Activated naive CD4-positive, alpha-beta T cell treated with Interleukin-2 at 50 U/mL for 16 hours (primary cell): ENCODE results near the gene ANK2.
"Not testable (repeated sequence)": the region's sequence is repeated elsewhere in the genome, so short reads cannot be mapped to it uniquely, and the experiment has no call there.

ENCODE experiments used
- DNase-seq: peaks from one replicate; pipeline ENCODE4 v3.0.0-alpha.2; 2020

The ANK2 gene

DNA sequence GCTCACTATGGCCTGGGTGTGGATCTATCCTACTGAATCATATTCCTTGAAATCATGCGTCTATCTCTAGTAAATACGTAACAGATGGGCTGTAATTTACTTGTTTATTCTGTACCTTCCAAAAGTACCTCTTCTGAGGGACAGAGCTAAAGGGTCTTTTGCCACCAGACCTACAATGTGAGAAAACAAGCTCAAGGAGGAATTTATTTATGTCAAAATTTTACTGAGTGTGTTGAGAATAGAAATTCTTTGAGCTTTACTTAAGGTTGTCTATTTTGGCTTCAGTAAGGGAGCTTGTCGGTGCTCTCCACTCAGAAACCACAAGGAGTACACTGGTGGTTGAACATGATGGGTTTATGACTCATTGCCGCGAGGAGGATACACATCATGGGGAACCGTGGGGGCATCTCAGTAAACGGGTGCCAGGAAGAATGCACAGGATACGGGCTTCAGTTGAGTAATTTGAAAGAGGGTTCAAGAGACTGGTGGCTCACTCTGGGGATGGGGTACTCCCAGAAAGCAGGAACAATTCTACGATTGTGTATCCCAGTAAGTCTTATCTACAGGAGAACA, 3.0 kb downstream of the ANK2 start:
- DNase-seq = no peak

DNA sequence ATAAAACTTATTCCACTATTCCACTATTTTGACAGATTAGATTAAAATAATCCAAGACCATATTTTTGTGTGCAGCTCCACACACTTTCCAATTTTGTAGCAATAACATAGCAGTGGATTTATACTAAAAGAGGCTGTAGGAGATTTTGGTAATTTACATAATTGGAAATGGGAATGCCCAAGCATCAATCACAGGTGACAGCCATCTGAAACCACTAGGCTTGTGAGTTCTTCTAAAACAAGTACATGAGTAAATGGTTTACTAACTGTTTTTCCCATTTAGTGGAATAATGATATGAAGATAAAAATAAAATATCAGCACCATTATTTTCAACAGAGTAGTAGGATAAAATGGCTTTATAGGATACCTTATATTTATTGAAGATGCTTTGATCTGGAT, 4.4 kb downstream of the ANK2 start:
- DNase-seq = no peak

DNA sequence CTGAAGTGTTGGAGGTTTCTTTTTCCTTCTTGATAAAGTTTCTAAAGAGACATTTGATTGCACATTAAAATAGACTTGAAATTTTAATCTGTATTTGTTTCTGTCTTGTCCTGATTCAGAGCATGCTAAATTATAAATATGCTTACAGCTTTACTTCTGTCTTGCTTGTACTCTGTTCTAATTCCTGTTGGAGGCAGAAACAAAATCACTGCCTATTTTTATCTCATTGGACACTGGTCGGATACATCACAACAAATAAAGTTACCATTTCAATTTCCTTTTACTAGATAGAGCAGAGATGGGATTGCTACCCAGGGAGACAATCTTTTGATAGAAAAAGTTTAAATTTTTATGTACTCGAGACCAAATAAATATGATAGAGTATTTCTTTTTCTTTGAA, 6.9 kb downstream of the ANK2 start:
- DNase-seq = no peak

DNA sequence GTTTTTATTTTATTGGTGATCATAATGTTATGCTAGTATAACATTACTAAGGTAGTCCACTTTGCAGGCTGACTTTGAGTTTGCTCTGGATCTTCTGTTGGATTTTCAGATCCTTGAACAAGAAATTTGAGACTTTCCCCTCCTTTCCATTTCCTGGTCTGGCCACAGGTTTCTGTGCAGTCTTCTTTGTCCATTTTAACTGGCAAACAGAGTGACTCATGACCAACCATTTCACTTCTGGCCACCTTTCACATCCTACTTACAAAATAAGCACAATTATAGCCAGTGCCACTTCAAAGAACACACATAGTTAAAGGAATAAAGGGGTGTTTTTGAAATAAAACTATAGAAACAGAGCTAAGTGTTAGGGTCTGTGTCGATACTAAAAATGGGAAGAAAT, 8.4 kb downstream of the ANK2 start:
- no peak for DNase-seq

DNA sequence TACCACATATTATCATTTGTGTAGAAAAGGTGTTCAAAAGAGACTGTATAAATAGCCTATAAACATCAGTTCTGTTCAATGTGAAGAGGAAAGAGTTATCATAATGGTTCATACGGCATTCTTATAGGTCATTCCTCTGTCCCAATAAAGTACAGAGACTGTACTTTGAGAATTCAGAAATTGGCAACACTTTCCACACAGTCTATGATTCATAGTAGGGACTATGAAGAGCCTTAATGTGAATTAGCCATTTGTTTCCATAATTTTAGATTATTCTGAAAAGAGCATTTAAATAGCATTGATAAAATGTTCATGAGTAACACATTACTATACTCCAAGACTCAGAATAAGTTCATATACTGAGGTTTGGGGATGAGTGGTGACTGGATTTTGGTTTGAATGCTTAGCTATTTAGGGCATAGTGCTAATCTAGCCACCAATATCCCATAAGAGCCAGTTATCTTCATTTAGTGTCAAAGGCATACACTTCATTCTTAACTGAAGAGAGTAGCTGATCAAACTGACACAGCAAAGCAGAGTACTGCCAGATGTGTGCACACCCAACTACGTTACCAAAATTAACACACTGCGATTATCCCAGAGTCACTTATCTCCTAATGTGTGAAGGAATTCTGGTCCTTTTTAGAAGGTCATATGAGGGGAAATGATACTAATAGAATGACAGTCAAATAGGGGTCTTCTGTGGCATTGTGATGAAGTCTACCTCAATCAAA, 10.2 kb downstream of the ANK2 start:
- DNase-seq = no peak

DNA sequence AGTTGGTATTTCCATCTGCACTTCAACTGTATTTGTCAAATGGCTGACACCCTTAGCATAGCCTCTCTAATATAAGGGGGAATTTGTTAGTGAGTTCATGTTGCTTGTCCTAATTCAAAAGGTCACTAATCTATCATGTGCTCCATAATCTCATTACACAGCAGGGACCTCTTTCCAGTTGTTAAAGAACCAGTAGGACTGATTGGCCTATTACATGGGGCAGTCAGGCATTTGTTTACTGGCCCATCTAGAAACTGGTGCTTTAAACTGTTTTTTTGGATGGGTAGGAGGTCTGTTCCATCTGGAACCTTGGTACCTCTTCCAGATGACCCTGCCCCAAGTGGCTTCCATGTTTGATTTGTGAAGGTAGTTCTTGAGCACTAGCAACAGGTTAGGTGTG, 11.4 kb downstream of the ANK2 start:
- no peak for DNase-seq

DNA sequence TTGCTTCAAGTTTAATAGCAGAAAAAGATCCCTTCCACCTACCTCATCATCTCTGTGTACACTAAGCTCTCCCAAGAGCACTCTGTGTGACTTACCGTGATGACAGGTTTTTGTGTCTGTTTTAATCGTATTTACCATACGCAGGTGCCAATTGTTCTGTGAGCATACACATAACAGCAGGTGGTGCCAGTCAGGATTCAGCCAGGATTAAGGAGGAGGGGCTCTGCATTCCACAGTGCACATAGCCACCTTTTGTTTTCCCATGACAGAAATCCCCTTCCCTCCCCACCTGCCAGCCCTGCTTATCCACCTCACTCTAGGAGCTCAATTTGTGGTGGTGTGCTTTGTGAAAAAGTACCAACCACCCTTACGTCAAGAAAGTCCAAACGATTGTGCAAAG, 14.8 kb downstream of the ANK2 start:
- no peak for DNase-seq

DNA sequence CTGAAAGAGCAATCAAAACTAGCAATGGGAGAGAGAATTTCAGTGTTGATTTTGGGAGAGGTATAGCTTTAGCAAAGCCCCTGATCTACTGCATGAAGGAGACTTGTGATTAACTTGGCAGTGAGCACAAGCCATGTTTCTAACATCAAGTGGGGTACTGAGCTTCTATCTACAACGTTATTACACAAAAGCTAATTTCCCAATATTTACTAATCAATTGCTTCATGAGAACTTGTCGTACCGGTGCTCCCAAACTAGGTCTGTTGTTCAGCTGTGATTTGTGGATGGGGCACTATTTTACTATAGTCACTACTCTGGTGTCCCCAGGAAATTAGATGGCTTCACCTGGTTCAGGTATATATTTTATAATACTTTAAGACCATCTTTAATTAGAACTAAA, 16.2 kb downstream of the ANK2 start:
- no peak for DNase-seq

DNA sequence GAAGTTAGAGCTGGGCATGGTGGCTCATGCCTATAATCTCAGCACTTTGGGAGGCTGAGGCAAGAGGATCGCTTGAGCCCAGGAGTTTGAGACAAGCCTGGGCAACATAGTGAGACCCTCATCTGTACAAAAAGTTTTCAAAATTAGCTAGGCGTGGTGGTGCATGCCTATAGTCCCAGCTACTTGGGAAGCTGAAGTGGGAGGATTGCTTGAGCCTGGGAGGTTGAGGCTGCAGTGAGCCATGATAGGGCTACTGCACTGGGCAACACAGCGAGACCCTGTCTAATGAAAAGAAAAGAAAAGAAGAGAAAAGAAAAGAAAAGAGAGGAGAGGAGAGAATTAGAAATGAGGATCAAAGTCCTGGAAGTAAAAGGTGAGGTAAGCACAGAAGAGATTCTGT, 19.3 kb downstream of the ANK2 start:
- DNase-seq = not testable (repeated sequence)

DNA sequence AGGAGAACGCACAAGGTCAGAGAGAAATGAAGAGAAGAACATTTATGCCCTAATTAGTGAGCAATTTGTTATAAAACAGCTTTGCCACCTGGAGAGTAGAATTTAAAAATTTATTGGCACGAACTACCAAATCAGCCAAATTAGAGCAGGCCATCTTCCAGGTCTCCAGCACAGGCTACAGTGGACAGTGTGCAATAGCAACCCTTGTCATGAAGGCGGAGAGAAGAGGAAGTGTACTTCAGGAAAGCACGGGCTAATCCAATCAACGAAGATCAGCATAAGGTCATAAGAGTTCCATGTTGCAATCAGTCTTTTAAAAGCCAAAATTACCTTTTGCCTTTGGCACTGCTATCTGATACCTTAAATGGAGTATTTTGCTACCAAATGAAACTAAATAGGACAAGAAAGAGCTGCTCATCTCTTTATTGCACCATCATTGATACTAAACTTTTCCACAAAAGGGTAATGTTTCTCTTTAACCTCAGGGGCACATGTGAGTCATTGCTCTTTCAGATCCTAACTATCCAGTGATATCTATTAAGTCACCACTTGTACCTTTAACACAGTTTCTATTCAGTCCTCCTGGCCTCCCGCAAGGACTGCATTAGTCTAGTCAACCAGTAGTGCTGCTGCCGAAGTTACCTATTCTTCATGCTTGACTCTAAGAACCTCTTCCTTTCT, 19.9 kb downstream of the ANK2 start:
- no peak for DNase-seq

DNA sequence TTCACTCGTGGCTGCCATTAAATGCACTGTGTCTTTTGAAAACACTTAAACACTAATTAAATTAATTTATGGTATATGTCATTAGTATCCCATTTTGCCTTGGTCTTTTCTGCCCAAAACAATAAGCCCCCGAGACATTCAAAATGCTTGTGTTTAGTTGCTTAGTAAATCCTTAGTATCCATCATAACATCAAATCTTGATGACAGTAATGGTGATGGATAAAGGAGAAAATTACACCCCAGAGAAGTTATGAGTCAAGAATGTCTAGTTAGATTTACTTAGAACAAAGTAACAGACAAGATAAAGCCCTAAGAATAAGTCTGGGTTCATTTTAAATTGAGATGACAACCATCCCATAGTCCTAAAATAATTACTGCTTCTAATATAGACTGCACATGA, 21.3 kb downstream of the ANK2 start:
- DNase-seq = no peak

DNA sequence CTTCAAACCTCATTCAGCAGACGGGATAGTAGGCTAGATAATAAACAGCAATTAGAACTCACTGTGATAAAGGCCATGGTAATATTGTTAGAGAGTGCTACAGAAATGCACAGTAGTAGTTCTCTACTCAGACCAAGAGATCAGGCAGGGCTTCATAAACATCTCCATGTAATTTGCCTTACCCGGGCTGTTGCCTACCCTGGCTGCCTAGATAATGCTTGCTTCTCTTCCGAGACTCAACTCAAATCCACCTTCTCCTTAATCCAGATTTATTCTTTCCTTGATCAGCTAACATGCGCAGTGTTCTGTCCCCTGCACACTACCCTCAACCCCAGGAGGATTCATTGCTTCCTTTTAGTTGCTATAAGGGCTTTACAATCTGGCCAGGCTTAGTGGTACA, 21.8 kb downstream of the ANK2 start:
- no peak for DNase-seq

DNA sequence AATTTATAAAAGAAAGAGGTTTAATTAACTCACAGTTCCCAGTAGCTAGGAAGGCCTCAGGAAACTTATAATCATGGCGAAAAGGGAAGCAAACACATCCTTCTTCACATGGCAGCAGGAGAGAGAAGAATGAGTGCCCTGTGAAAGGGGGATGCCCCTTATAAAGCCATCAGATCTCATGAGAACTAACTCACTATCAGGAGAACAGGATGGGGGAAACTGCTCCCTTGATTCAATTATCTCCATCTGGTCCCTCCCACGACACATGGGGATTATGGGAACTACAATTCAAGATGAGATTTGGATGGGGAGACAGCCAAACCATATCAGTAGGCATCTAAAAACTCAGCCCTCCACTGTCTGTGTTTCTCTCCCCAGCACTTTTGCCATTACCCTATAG, 22.4 kb downstream of the ANK2 start:
- DNase-seq = no peak

DNA sequence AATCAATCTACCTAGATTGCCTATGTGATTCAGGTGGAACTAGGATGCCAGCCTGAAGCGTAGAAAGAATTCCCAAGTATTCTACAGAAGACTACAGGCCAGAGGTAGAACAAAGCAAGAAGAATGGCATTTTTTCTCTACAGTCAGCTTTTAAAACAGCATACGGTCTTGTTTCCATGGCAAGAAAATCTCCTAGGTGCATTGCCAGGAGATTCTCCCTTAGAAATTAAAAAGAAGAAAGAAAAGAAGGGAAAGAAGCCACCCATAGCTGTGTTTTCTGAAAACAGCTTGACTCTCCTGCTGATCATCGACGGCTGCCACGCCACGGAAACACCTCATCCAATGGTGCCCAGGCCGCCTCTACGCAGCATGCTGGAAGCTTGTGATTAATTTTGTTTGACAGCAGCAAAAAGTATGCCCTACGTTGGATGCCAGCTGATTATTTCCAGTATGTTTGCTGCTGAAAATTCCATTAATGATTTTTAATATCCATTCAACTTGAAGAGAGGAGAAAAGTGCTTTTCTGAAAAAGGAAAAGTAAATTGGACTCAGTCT, 24.1 kb downstream of the ANK2 start:
- DNase-seq = no peak

DNA sequence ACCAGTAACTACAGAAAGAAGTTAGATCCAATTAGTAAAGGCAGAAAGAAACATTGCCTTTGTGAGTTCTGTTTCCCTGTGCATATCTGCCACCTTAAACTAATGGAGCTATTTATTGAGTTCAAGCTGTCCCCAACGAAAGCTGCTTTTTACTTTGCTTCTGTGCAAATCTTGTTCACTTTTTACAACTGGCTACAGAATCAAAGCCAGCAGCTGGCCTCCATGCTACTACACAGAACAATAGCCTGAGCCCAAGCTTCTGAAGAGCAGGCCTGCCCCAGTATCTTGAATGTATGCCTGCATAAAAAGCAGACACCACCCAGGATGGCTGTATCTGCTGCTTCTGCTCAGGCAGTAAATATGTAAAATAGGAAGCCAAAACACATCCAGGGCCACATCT, 28.1 kb downstream of the ANK2 start:
- DNase-seq = no peak

DNA sequence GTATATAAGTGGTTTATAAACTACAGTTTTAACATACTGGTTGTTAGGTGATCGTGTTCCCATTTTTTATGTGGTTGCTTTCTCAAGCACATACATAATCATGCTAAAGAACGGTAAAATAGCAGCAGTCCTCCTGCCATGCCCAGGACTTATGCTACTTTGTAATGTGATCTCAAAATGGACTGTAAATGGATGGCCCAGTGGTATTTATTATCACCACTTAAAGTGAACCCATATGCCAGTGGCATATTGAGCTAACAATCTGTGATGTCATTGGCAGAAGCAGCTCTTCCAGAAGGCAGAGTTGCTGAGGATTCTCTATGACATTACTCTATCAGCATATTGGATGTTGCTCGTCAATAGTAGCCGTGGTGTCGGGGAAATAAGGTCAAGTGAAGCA, 28.6 kb downstream of the ANK2 start:
- DNase-seq = no peak

DNA sequence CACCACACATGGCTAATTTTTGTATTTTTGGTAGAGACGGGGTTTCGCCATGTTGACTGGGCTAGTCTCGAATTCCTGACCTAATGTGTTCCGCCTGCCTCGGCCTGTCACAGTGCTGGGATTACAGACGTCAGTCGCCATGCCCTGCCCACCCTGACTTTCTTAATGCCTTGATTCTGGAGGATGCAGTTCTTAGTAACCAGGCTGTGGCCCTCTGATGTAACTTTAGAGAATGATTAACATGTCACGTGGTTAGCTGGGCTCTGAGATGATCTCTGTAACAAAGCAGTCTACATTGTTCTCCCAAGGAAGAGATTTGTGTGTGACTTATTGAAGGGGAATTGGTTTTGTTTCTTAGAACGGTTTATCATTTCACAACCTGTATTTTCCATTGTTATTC, 30.6 kb downstream of the ANK2 start:
- DNase-seq = no peak

DNA sequence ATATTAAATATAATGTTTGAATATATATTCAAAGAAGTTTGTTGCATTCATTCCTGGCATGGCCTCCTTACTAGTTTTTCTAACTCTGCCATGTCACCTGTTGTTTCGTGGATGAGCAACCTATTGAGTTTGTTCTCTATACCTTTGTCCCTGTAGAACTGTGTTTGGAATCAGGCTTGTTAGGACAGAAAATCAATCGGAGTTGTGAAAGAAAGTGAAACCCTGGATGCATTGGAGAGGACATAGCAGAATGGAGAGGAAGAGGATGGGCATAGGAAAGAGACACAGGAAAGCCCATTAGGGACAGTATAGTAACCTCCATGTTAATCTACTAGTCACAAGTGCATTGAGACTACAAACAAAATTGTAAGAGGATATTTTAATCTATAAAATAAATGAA, 31.2 kb downstream of the ANK2 start:
- DNase-seq = no peak

DNA sequence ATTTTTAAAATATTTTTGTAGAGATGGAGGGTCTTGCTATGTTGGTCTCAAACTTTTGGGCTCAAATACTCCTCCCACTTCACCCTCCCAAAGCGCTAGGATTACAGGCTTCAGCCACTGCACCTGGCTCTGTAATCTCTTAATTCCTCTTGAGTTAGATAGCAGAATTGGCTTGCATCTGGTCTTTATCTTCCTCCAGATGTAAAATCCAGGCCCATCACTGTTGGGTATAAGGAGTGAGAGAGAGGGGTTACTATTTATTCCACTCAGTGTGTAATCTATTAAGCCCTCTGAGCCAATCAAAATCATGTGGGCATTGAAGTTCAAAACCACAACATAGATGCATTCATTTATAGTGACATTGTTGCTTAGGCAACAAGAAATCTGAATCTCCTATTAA, 33.9 kb downstream of the ANK2 start:
- no peak for DNase-seq

DNA sequence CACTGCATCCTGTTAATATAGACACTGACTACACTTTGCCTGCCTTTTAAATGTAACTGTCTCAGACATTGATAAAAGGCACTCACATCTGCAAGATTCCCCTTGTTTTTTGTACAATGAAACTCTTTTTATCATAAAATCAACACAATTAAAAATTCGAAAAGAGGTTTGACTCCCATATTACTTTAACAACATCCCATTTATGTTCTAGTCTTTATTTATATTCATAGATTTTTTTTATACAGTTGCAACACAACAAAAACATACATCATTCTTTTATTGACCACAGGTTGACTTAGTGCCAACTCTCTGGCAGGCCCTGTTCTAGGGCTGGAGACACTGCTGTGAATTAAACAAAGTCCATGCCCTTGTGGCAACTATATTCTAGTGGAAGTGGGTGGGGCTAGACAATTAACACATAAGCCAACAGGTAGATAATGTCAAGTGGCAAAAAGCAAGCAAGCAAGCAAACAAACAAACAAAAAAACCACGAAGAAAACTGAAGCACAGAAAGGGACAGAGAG, 36.8 kb downstream of the ANK2 start:
- no peak for DNase-seq

DNA sequence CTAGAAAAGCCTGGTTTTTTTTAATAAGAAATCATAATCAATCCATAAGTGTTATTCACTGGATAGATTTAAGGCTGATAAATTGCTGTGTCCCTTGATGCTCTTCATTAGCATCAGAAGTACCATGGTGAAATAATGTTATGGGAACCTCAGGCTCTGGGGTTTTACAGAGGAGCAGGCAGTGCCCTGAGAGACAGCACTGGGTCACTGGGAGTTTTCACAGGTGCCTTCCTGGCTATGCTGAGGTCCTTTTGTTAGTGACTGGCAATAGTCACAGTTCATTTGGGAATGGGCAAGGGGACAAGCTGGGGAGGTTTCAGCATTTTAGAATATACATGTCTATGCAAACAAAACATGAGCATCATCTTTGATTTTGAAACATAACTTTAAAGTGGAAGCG, 38.6 kb downstream of the ANK2 start:
- no peak for DNase-seq

DNA sequence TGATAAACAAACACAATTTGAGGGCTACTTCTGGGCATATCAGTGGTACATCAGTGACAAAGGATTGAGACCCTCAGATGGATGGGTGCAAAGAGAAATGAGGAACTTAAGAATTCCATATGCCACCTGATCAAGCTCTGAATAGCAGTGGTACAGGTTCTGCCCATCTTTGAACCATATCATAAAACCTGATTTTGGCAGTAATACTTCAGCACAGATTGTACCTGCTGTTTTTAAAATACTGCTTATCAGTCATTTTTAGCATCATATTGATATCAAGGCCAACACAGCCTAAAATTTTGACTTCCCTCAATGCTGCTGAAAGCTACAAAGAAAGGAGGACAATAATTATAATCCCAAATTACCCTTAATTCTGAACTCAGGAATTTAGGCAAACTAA, 41.5 kb downstream of the ANK2 start:
- no peak for DNase-seq

DNA sequence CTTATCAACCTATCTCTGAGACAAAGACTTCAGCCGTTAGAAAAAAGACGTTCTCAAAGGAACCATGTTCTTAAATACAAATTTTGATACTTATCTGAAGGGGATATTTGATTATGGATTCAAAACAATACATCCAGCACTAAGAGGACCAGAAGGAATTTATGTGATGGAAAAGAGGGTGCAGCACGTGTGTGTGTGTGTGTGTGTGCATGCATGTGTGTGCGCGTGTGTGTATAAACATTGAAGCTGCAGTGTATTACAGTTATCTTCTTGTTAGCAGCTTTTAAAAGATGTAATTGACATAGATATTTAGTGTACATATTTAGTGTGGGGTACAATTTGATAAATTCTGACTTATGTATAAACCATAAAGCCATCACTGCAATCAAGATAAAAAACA, 44.9 kb downstream of the ANK2 start:
- DNase-seq = no peak

DNA sequence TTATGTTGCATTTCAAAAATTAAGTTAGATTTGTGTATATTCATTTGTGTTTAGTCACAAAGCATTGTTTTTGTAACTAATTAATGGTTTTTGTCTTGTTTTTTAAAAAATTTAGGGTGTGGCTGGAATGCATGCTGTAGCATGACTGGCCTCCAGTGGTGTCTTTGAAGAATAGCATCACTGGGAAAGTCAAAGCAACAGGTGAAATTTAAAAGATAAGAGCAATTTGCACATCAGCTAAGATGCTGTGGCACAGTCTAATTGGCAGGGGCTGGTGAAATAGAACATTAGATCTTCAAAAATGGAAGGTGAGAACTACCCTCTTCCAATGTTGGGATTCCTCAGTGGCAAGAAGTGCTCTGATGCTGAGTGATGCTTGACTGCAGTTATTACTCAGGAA, 45.3 kb downstream of the ANK2 start:
- DNase-seq = no peak
